Ishikawa (cell line): ENCODE data around the gene MFNG.

ENCODE experiments used
- CEBPB ChIP-seq: IDR thresholded peaks from 2 replicates; pipeline ENCODE4 v1.6.1; 2012
- CREB1 ChIP-seq: IDR thresholded peaks from 2 replicates; pipeline ENCODE4 v1.6.1; 2012; ENCODE audit warnings: low read depth
- EGR1 ChIP-seq: IDR thresholded peaks from 2 replicates; pipeline ENCODE4 v1.6.1; 2012
- EP300 ChIP-seq: IDR thresholded peaks from 2 replicates; pipeline ENCODE4 v1.6.1; 2012; ENCODE audit warnings: borderline replicate concordance
- FOXM1 ChIP-seq: IDR thresholded peaks from 2 replicates; pipeline ENCODE4 v1.6.1; 2012; ENCODE audit warnings: low read depth, borderline replicate concordance
- MAX ChIP-seq: IDR thresholded peaks from 2 replicates; pipeline ENCODE4 v1.6.1; 2012
- NFIC ChIP-seq: IDR thresholded peaks from 2 replicates; pipeline ENCODE4 v1.6.1; 2012
- RAD21 ChIP-seq: IDR thresholded peaks from 2 replicates; pipeline ENCODE4 v1.6.1; 2012; ENCODE audit warnings: low read depth
- REST ChIP-seq: IDR thresholded peaks from 2 replicates; pipeline ENCODE4 v1.6.1; 2012; ENCODE audit warnings: low read depth, mild to moderate bottlenecking
- TAF1 ChIP-seq: IDR thresholded peaks from 2 replicates; pipeline ENCODE4 v1.6.1; 2012; ENCODE audit warnings: low read depth, mild to moderate bottlenecking
- TCF12 ChIP-seq: IDR thresholded peaks from 2 replicates; pipeline ENCODE4 v1.6.1; 2012; ENCODE audit warnings: low read depth
- TEAD4 ChIP-seq: IDR thresholded peaks from 2 replicates; pipeline ENCODE4 v1.6.1; 2012
- USF1 ChIP-seq: IDR thresholded peaks from 2 replicates; pipeline ENCODE4 v1.6.1; 2012
- YY1 ChIP-seq: IDR thresholded peaks from 2 replicates; pipeline ENCODE4 v1.6.1; 2012; ENCODE audit warnings: low read depth
- ZBTB7A ChIP-seq: IDR thresholded peaks from 2 replicates; pipeline ENCODE4 v1.6.1; 2012; ENCODE audit warnings: low read depth

MFNG gene

DNA sequence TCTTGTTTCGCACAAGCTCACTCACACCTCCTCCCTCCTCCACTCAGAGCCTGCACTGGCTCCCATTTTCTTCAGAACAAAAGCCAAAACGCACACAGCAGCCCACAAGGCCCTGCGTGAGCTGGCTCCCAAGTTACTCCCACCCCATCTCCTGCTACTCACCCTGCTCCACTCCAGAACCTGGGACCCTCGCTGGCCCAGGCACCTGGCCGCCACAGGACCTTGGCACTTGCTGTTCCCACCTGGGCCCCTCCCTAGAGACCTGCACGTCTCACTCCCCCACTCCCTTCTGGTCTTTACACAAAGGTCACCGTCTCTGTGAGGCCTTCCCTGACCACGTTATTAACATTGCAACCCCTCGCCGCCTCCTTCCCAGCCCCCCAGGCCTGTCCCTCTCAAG lies 945 bp upstream of the MFNG start:
- TF ChIP-seq RAD21 (no peak), NFIC (no peak), TCF12 (no peak), REST (no peak), MAX (no peak), TAF1 (no peak), FOXM1 (no peak), TEAD4 (no peak), CREB1 (no peak)

DNA sequence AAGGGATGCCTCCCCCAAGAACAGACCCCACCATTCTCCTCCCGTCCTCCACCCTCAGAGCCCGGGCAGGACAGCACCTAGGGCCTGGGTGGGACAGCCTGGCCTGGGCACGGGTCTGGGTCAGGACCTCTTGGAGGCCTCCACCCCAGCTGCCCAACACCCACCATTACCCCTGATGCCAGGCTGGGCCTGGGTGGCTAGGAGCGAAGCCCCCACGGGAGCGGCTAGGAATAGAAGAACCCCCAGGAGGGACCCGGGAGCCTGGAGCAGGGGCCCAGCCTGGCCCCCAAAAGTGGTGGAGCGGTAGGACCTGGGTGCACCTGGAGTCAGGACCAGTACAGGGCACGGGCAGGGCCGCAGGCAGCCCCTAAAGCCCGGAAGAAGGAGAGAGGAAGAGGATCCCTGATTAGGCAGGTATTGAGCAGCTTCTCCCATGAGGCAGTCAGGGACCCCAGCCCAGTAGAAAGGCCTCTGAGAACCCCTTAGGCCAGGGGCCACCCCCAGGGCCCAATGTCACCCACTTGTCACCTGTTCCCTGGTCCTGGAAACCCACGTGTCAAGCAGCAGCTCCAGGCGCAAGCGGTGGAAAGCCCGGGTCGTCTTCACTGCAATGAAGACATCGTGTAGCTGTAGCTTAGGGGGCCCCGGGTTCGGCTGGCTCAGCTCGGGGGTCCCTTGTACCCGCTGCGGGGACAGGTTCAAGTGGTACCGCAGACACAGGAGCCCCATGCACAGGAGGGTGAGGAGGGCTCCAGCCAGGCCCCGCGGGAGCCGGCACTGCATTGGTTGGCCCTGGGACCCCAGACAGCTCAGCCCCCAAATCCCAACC lies 575 bp downstream of the MFNG start:
- TF ChIP-seq EP300 (no peak), RAD21 (no peak), CREB1 (no peak), CEBPB (no peak), NFIC (no peak), MAX (no peak), USF1 (no peak), TAF1 (no peak), ZBTB7A (no peak), YY1 (no peak), TEAD4 (no peak), TCF12 (no peak), FOXM1 (no peak), EGR1 (no peak), REST (no peak)

GRCh38 chr22:37484480-37485394 lies 1.4 kb downstream of the MFNG start:
- TF ChIP-seq CEBPB, result no peak
- TF ChIP-seq TEAD4, result no peak
- no peak for TF ChIP-seq MAX
- no peak for TF ChIP-seq USF1
- no peak for TF ChIP-seq REST
- TF ChIP-seq TCF12, result no peak
- TF ChIP-seq EGR1, result no peak
- TF ChIP-seq FOXM1, result no peak

DNA sequence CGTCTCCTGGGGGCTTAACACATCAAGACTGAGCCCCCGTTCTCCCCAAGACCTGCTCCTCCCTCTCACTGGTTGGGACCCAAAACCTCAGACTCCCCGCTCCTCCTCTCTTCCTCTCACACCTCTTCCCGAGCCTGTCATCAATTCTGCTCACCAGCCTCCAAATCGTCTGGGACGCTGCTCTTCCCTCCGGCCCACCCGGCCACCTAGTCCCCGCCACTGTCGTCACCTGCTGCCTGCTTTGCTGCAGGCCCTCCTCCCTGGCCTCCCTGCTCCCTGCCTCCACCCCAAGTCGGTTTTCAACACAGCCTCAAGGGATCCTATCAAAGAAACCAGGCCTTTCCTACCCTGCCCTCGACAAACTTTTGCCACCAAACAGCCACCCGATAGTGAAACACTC lies 3.1 kb downstream of the MFNG start:
- TF ChIP-seq RAD21 (no peak), ZBTB7A (no peak), YY1 (no peak), TEAD4 (no peak), FOXM1 (no peak), CEBPB (no peak), NFIC (no peak), TAF1 (no peak), REST (no peak), MAX (no peak), USF1 (no peak), EGR1 (no peak), CREB1 (no peak), EP300 (no peak), TCF12 (no peak)
